CD4-positive, alpha-beta T cell treated with Interleukin-17A for 4 hours (primary cell): ENCODE results near the gene ITGAL.

ENCODE experiments used
- DNase-seq: peaks from one replicate; pipeline ENCODE4 v3.0.0-alpha.2; 2020; ENCODE audit warnings: mixed read lengths

The ITGAL gene

GRCh38 chr16:30548416-30549253 is 76.1 kb downstream of the ITGAL start:
- no peak for DNase-seq

- peak; percentile 80 for DNase-seq
These were observed 79.2 kb downstream of the ITGAL start for GRCh38 chr16:30551781-30552180.

GRCh38 chr16:30552956-30553355 is 80.4 kb downstream of the ITGAL start:
- DNase-seq, result no peak

- no peak for DNase-seq
These were observed 80.9 kb downstream of the ITGAL start for GRCh38 chr16:30553393-30553899.

GRCh38 chr16:30554557-30555314 is 82.2 kb downstream of the ITGAL start:
- no peak for DNase-seq

- DNase-seq, result no peak
These were observed 83.0 kb downstream of the ITGAL start for GRCh38 chr16:30555315-30556124.

GRCh38 chr16:30556125-30556473 is 83.6 kb downstream of the ITGAL start:
- no peak for DNase-seq

- no peak for DNase-seq
These were observed 85.1 kb downstream of the ITGAL start for GRCh38 chr16:30557707-30557956.

- peak; percentile 97 for DNase-seq
These were observed 85.6 kb downstream of the ITGAL start, which contains the start of gene ZNF764 for GRCh38 chr16:30557957-30558788. Gene ZNF764, minus strand, starts transcription at chr16:30558374. Its CDS starts 192 bp downstream, at chr16:30558182.

GRCh38 chr16:30558789-30559377 is 86.3 kb downstream of the ITGAL start:
- DNase-seq, result no peak

GRCh38 chr16:30559690-30560089 is 87.1 kb downstream of the ITGAL start:
- no peak for DNase-seq

- peak; percentile 52 for DNase-seq
These were observed 88.7 kb downstream of the ITGAL start for GRCh38 chr16:30561089-30561816.

GRCh38 chr16:30562021-30562420 is 89.5 kb downstream of the ITGAL start:
- no peak for DNase-seq

GRCh38 chr16:30565526-30565925 is 93.0 kb downstream of the ITGAL start:
- no peak for DNase-seq

- no peak for DNase-seq
These were observed 93.4 kb downstream of the ITGAL start for GRCh38 chr16:30565984-30566383.

GRCh38 chr16:30566531-30566930 is 94.0 kb downstream of the ITGAL start:
- DNase-seq, result no peak

GRCh38 chr16:30567160-30567990 is 94.8 kb downstream of the ITGAL start:
- DNase-seq, result peak; percentile 66

GRCh38 chr16:30567991-30568638 is 95.6 kb downstream of the ITGAL start:
- DNase-seq, result peak; percentile 69

GRCh38 chr16:30569281-30569680 is 96.7 kb downstream of the ITGAL start:
- no peak for DNase-seq
